D721Med (cell line): ENCODE results near the gene MEPCE.

Experiments
- DNase-seq: peaks from one replicate; pipeline ENCODE4 v3.0.0; 2011; ENCODE audit warnings: low spot score; ENCODE audit not compliant: insufficient read length
- FAIRE-seq: peaks from 2 replicates; lab custom pipeline; 2011; peaks lifted over from hg19 to GRCh38; lab: Jason Lieb, UNC
- TF ChIP-seq, protein P1 (sequence below): IDR thresholded peaks from 2 replicates; pipeline ENCODE4 v1.5.1; 2012; ENCODE audit warnings: mild to moderate bottlenecking, control low read depth; ENCODE audit not compliant: insufficient read depth; ENCODE audit errors: missing control alignments

The MEPCE gene

DNA sequence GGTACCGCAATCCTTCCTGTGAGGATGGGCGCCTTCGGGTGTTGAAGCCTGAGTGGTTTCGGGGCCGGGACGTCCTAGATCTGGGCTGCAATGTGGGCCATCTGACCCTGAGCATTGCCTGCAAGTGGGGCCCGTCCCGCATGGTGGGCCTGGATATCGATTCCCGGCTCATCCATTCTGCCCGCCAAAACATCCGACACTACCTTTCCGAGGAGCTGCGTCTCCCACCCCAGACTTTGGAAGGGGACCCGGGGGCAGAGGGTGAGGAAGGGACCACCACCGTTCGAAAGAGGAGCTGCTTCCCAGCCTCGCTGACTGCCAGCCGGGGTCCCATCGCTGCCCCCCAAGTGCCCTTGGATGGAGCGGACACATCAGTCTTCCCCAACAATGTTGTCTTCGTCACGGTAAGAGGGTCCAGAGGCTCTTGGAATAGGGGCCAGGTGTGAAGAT is 1.7 kb downstream of the MEPCE start:
- TF ChIP-seq, protein P1, sequence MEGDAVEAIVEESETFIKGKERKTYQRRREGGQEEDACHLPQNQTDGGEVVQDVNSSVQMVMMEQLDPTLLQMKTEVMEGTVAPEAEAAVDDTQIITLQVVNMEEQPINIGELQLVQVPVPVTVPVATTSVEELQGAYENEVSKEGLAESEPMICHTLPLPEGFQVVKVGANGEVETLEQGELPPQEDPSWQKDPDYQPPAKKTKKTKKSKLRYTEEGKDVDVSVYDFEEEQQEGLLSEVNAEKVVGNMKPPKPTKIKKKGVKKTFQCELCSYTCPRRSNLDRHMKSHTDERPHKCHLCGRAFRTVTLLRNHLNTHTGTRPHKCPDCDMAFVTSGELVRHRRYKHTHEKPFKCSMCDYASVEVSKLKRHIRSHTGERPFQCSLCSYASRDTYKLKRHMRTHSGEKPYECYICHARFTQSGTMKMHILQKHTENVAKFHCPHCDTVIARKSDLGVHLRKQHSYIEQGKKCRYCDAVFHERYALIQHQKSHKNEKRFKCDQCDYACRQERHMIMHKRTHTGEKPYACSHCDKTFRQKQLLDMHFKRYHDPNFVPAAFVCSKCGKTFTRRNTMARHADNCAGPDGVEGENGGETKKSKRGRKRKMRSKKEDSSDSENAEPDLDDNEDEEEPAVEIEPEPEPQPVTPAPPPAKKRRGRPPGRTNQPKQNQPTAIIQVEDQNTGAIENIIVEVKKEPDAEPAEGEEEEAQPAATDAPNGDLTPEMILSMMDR, result no peak
- FAIRE-seq (no peak), DNase-seq (no peak)

DNA sequence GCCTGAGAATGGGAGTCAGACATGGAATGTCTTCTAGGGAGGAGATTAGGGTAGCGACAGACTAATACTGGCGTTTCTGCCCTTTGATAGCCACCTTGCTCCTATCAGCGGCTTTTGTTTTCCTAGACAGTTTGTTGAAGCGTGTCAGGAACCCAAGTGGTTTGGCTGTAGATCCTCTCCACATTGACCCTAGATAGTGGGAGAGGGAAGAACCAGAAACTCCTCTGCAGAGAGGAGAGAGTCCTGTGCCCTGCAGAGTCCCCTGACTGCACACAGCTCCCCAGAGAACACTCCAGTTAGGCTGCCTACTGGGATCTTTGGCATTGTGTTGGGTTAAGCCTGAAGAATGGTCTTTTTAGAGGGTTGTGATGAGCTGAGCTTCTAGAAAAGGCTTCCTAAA is 2.4 kb downstream of the MEPCE start:
- FAIRE-seq, result no peak
- TF ChIP-seq, protein P1, result no peak
- DNase-seq, result no peak

DNA sequence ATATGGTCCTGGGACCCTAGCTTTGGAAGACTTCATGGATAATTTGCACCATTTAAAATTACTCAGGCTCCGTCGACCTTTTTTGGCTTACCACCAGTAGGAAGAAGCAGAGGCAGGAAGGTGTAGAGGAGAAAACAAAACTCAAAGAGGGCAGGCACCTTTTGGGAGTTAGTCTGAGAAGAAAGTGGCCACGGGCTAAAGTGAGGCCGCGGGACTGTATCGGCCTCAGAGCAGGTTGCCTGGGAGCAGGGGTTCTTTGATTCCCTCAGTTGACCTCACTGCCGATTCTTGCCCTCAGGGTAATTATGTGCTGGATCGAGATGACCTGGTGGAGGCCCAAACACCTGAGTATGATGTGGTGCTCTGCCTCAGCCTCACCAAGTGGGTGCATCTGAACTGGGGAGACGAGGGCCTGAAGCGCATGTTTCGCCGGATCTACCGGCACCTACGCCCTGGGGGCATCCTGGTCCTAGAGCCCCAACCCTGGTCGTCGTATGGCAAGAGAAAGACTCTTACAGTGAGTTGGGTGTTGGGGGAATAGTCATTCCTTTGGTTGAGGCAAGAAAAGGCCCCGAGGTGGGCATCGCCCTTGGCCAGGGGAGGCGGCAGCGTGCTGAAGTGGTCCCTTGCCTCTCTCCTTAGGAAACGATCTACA is 3.1 kb downstream of the MEPCE start:
- TF ChIP-seq, protein P1, result no peak
- DNase-seq, result no peak
- no peak for FAIRE-seq

DNA sequence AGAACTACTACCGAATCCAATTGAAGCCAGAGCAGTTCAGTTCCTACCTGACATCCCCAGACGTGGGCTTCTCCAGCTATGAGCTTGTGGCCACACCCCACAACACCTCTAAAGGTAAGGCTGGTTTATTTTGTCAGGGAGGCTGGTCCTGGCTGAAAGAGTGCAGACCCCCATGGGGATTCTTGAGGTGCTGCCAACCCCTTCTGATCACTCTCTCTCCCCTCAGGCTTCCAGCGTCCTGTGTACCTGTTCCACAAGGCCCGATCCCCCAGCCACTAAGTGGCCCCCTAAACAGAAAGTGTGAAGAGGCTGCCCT is 3.6 kb downstream of the MEPCE start:
- TF ChIP-seq, protein P1, result no peak
- no peak for FAIRE-seq
- DNase-seq, result no peak

DNA sequence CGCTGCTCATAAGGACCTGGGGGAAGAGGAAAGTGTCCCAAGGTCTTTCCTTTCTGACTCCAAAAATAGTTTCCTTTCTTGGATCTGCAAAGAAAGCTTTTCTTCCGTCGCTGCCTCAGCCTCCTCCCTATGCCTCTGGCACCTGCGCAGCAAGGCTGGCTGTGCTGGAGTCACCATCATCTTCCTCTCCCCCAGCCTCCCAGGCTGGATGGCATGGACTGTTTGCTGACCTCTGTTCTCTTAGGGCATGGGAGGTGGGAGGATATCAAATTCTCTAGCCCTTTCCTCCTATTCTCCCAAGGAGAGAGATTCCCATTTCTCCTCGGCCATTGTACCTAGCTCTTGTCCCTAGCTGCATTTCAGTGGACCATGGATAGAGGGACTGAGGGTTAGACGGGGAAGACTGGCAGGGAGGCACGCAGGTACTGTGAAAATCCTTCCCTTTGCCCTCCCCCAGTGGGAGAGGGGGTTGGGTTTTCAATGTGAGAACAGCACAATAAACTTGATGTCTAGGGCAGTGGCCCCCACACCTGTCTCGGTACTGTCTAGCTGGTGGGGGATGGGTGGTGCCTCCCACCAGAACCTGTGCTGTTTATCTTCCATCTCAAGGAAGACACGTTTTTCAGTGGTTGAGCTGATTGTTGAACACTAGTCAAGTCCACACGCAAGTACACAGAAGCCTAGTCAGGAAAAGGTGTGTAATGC is 4.1 kb downstream of the MEPCE start:
- TF ChIP-seq, protein P1, result no peak
- FAIRE-seq (no peak), DNase-seq (no peak)

DNA sequence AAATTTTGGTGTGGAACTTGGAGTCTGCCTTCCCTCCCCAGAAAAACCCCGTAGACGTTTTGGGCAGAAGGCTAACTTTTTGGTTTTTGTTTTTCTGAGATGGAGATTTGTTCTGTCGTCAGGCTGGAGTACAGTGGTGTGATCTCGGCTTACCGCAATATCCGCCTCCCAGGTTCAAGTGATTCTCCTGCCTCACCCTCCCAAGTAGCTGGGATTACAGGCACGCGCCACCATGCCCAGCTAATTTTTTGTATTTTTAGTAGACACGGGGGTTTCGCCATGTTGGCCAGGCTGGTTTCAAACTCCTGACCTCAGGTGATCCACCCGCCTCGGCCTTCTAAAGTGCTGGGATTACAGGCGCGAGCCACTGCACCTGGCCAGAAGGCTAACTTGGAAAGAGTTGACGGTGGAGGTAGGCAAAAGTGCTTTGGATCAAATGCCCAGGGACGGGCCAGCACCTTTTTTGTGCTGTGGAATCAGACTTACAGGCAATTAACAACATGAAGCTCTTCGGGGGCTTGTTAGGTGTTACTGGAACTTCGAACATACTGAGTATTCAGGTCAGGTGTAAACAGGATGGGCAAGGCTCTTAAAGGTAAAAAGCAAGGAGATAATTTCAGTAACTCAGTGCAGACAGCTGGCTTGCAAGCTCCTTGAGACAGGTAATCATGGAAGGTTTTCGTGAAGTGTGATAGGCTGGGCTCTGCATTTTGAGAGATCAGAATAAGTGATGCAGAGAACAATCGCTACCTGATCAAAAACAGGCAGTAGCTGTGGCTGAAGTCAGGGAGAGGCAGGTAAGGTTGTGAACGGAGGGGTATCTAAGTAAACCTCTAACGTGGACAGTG is 4.9 kb downstream of the MEPCE start:
- TF ChIP-seq, protein P1, result no peak
- FAIRE-seq, result no peak
- no peak for DNase-seq
